Transverse colon (tissue), 4 donors: Measurements from ENCODE around the gene CDC42BPB. TPM values are rescaled to one million over a fixed set of nuclear protein-coding genes. Genes with fewer than 3 reads are reported as not detected.

Experiments used
- DNase-seq: peaks from one replicate; pipeline ENCODE4 v3.0.0-alpha.2; 2019
- H3K27ac ChIP-seq, 4 donors: fragments of 200-600 bp; sonication (generic); 2 replicates each; pipeline ENCODE4 v1.5.1; 2016 to 2018; ENCODE audit warnings: inconsistent platforms in 4 of 4
- H3K27me3 ChIP-seq: fragments of 200-600 bp; sonication (generic); 2 replicates; pipeline ENCODE4 v1.5.1; 2017; ENCODE audit warnings: inconsistent platforms
- H3K36me3 ChIP-seq, 4 donors: fragments of 200-600 bp; sonication (generic); 2 replicates each; pipeline ENCODE4 v1.5.1; 2017 to 2019; ENCODE audit warnings: inconsistent platforms in 4 of 4
- H3K4me1 ChIP-seq, 4 donors: fragments of 200-600 bp; sonication (generic); 2 replicates each; pipeline ENCODE4 v1.5.1; 2017 to 2020; ENCODE audit warnings: inconsistent platforms in 4 of 4
- H3K4me3 ChIP-seq, 4 donors: fragments of 200-600 bp; sonication (generic); 1 replicate in 1 of 4; 2 replicates in 3 of 4; pipeline versions ENCODE4 v1.5.1 to v1.6.1; 2017 to 2019; ENCODE audit warnings: inconsistent platforms in 4 of 4
- H3K9me3 ChIP-seq, 2 donors: fragments of 200-600 bp; sonication (generic); 2 replicates each; pipeline ENCODE4 v1.5.1; 2017 to 2019; ENCODE audit warnings: inconsistent platforms in 2 of 2
- CTCF ChIP-seq, 5 experiments: fragments of 200-600 bp in 3 of 5; fragments of 450-650 bp in 2 of 5; sonication (generic) in 3 of 5; IDR thresholded peaks; 1 replicate in 2 of 5; 2 replicates in 3 of 5; pipeline ENCODE4 v1.5.1; 2016 to 2017; ENCODE audit warnings: antibody characterized with exemption in 5 of 5, inconsistent platforms in 3 of 5, mild to moderate bottlenecking in 2 of 5, moderate library complexity in 1 of 5
- EP300 ChIP-seq: sonication (generic); formaldehyde crosslinking; IDR thresholded peaks from one replicate; pipeline ENCODE4 v1.6.1; 2017; ENCODE audit warnings: antibody characterized with exemption, low read depth
- POLR2A ChIP-seq: fragments of 450-650 bp; IDR thresholded peaks from one replicate; pipeline ENCODE4 v1.6.1; 2016; ENCODE audit warnings: antibody characterized with exemption, mild to moderate bottlenecking, moderate library complexity
- POLR2AphosphoS5 ChIP-seq, 3 donors: sonication (generic); formaldehyde crosslinking; IDR thresholded peaks; one replicate each; pipeline ENCODE4 v1.6.1; 2016; ENCODE audit warnings: antibody characterized with exemption in 3 of 3
- WGBS, 2 donors: methylation state at CpG; one replicate each; pipeline ENCODE4 v1.1.5; 2018; ENCODE audit warnings: low coverage in 1 of 2; 5-methylcytosine and 5-hydroxymethylcytosine counted together
- in situ Hi-C, 4 donors: fragments of 200-750 bp; cut with MboI; loops; one replicate each; pipeline versions ENCODE4 v1.15.0 to v1.15.1; 2017; ENCODE audit warnings: low sequenced_read_pairs in 3 of 4, low pct_ligation_motif_present in 1 of 4, low pct_unique_long_range_greater_than_20kb in 1 of 4
- intact Hi-C: fragments of 100-400 bp; cut with DNase I; formaldehyde crosslinking; loops from one replicate; pipeline ENCODE4 v1.15.1; 2023; ENCODE audit warnings: low total_unique reads
- total RNA-seq, 4 donors: library from RNA; depleted of rRNA; stranded (reverse); fragments of >200 nt; gene quantifications; one replicate each; pipeline ENCODE4 v1.1.0, GENCODE V29; 2016

Gene CDC42BPB
- total RNA-seq, 4 donors from 2014 or later: 109 to 160 (median 123) TPM

DNA sequence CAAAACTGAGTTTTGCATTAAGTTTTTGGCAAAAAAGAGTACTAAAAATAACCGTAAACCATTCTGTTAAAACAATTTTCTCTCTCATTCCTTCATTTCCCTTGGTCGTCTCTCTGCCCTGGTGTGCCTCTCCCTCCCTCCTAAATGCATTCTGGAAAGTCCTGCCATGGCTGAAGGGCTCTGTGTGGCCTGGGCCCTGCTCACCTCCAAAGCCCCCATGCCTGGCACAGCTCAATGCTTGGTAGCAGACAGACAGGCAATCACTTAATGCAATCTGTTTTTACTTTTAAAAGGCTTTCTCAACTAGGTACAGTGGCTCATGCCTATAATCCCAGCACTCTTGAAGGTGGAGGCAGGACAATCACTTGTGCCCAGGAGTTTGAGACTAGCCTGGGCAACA is 47.8 kb downstream of the CDC42BPB start:
- peaks cover 0 to 6% (median 1%) of the 10 kb centered on the region in 4 donors for H3K4me1 ChIP-seq
- 92 to 94% methylated on average over 2 of the region's 2 CpGs for WGBS, 2 donors
- in situ Hi-C loops (no loop called here), intact Hi-C loops (no loop called here)
- no peaks in the 10 kb centered on the region for H3K9me3 ChIP-seq
- no peaks in the 10 kb centered on the region for H3K36me3 ChIP-seq
- no peaks in the 10 kb centered on the region for H3K27me3 ChIP-seq
- H3K4me3 ChIP-seq: no peak overlapping the region
- H3K27ac ChIP-seq: no peak overlapping the region
- TF ChIP-seq POLR2AphosphoS5 (IDR thresholded peaks at IDR 0.05) (no peak), CTCF (IDR thresholded peaks at IDR 0.05) (no peak), EP300 (no peak), POLR2A (no peak)
- no peak for DNase-seq

GRCh38 chr14:103008768-103009357 is 48.5 kb downstream of the CDC42BPB start:
- intact Hi-C loops: no loop called here
- H3K4me3 ChIP-seq: no peak overlapping the region
- WGBS, 2 donors: 88% methylated on average over 15 of the region's 15 CpGs; no CpG with 5 or more reads in 1 of the 2 donors
- in situ Hi-C loops: no loop called here
- H3K9me3 ChIP-seq: no peaks in the 10 kb centered on the region
- TF ChIP-seq CTCF (IDR thresholded peaks at IDR 0.05): no peak
- no peak for TF ChIP-seq POLR2AphosphoS5 (IDR thresholded peaks at IDR 0.05)
- TF ChIP-seq EP300: no peak
- TF ChIP-seq POLR2A: no peak
- no peaks in the 10 kb centered on the region for H3K27me3 ChIP-seq
- H3K36me3 ChIP-seq: no peaks in the 10 kb centered on the region
- no peaks in the 10 kb centered on the region for H3K4me1 ChIP-seq
- no peak overlapping the region for H3K27ac ChIP-seq
- no peak for DNase-seq

GRCh38 chr14:103008126-103008525 is 49.2 kb downstream of the CDC42BPB start:
- TF ChIP-seq POLR2AphosphoS5 (IDR thresholded peaks at IDR 0.05): no peak
- no peak for TF ChIP-seq CTCF (IDR thresholded peaks at IDR 0.05)
- TF ChIP-seq EP300: no peak
- TF ChIP-seq POLR2A: no peak
- intact Hi-C loops (no loop called here), in situ Hi-C loops (no loop called here)
- no peaks in the 10 kb centered on the region for H3K27me3 ChIP-seq
- no peak overlapping the region for H3K27ac ChIP-seq
- DNase-seq: no peak
- H3K9me3 ChIP-seq: no peaks in the 10 kb centered on the region
- no peaks in the 10 kb centered on the region for H3K4me1 ChIP-seq
- H3K4me3 ChIP-seq: no peak overlapping the region
- no peaks in the 10 kb centered on the region for H3K36me3 ChIP-seq
- WGBS, 2 donors: 79 to 90% methylated on average over 2 to 10 of the region's 10 CpGs

- 89 to 91% methylated on average over 12 to 14 of the region's 14 CpGs for WGBS, 2 donors
- H3K4me1 ChIP-seq: no peaks in the 10 kb centered on the region
- no peak overlapping the region for H3K4me3 ChIP-seq
- no peaks in the 10 kb centered on the region for H3K27me3 ChIP-seq
- in situ Hi-C loops: no loop called here
- TF ChIP-seq POLR2A (no peak), POLR2AphosphoS5 (IDR thresholded peaks at IDR 0.05) (no peak), CTCF (IDR thresholded peaks at IDR 0.05) (no peak), EP300 (no peak)
- no peaks in the 10 kb centered on the region for H3K9me3 ChIP-seq
- no peak overlapping the region for H3K27ac ChIP-seq
- intact Hi-C loops: no loop called here
- H3K36me3 ChIP-seq: peaks cover 0 to 3% (median 0%) of the 10 kb centered on the region in 4 donors
- DNase-seq: no peak
Measured at GRCh38 chr14:103007555-103007954, 49.8 kb downstream of the CDC42BPB start.
